ENCODE measurements around the gene C19orf38. TPM values are rescaled to one million over a fixed set of nuclear protein-coding genes. Genes with fewer than 3 reads are reported as not detected.

Gene C19orf38
- total and polyA plus RNA-seq, 10 donors, result 10.2 to 48.1 (median 17.9) TPM

GRCh38 chr19:10895920-10896319 is 47.7 kb downstream of the C19orf38 start:
- WGBS, 5 donors, result 82 to 93% (median 91%) methylated on average over 12 of the region's 12 CpGs
- no peaks in the 10 kb centered on the region for H3K27me3 ChIP-seq (replicated peaks in 1 of 7)
- intact Hi-C loops (cut with DNase I; ENCODE audit: low total_unique reads), result no loop called here
- peak overlapping the region in 1 of 8 donors; percentile 50 for H3K27ac ChIP-seq
- peaks cover 6 to 37% (median 15%) of the 10 kb centered on the region in 6 donors for H3K4me1 ChIP-seq
- no peak for DNase-seq
- no peaks in the 10 kb centered on the region for H3K9me3 ChIP-seq
- peak in 1 of 3 donors; percentile 11 for TF ChIP-seq POLR2AphosphoS5 (IDR thresholded peaks at IDR 0.05)
- no peak for TF ChIP-seq POLR2A (IDR thresholded peaks at IDR 0.05)
- H3K4me3 ChIP-seq, result no peak overlapping the region
- H3K36me3 ChIP-seq, result peaks cover 0 to 5% (median 0%) of the 10 kb centered on the region in 6 donors

DNA sequence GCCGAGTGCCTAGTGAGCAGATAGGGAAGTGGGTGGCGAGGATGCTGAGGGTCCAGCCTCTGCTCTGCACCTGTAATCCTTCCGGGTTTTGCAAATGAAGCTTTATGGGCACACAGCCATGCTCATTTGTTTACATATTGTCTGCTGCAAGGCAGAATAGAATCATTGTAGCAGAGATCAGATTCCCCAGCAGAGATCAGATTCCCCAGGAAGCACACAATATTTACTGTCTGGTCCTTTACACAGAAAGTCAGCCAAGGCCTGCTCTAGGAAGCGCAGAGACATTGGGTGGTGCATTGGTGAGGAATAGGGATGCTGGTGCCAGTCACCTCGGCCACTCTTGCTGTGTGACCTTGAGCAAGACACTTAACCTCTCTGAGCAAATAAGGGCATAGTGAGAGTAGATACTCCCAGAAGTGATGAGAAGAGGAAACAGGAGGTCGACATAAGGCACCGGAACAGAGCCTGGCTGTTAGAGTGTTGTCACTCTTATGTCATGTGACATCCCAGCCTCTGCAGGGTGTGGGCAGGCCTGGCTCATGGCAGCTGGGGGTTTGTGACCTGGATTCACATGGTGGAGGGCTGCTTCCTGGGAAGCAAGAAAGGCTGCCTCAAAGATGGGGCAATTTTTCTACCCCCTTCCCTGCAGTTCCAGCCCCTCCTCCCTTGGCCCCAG is 48.8 kb downstream of the C19orf38 start:
- intact Hi-C loops (cut with DNase I; ENCODE audit: low total_unique reads), result no loop called here
- Histone ChIP-seq H3K4me3 (no peak overlapping the region), H3K27me3 (replicated peaks in 1 of 7) (no peaks in the 10 kb centered on the region), H3K9me3 (no peaks in the 10 kb centered on the region), H3K36me3 (peaks cover 0 to 5% (median 0%) of the 10 kb centered on the region in 6 donors), H3K4me1 (peaks cover 6 to 36% (median 15%) of the 10 kb centered on the region in 6 donors), H3K27ac (peak overlapping the region in 5 of 8 donors; percentile 6 to 60 (median 27))
- WGBS, 5 donors, result 47 to 58% (median 54%) methylated on average over 7 of the region's 7 CpGs
- no peak for DNase-seq
- TF ChIP-seq POLR2AphosphoS5 (IDR thresholded peaks at IDR 0.05), result peak in 2 of 3 donors; percentile 34 to 48
- TF ChIP-seq, protein P1, sequence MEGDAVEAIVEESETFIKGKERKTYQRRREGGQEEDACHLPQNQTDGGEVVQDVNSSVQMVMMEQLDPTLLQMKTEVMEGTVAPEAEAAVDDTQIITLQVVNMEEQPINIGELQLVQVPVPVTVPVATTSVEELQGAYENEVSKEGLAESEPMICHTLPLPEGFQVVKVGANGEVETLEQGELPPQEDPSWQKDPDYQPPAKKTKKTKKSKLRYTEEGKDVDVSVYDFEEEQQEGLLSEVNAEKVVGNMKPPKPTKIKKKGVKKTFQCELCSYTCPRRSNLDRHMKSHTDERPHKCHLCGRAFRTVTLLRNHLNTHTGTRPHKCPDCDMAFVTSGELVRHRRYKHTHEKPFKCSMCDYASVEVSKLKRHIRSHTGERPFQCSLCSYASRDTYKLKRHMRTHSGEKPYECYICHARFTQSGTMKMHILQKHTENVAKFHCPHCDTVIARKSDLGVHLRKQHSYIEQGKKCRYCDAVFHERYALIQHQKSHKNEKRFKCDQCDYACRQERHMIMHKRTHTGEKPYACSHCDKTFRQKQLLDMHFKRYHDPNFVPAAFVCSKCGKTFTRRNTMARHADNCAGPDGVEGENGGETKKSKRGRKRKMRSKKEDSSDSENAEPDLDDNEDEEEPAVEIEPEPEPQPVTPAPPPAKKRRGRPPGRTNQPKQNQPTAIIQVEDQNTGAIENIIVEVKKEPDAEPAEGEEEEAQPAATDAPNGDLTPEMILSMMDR (IDR thresholded peaks at IDR 0.05 in 8 of 11, conservative IDR thresholded peaks at IDR 0.05 in 3 of 11), result no peak
- TF ChIP-seq POLR2A (IDR thresholded peaks at IDR 0.05), result no peak

DNA sequence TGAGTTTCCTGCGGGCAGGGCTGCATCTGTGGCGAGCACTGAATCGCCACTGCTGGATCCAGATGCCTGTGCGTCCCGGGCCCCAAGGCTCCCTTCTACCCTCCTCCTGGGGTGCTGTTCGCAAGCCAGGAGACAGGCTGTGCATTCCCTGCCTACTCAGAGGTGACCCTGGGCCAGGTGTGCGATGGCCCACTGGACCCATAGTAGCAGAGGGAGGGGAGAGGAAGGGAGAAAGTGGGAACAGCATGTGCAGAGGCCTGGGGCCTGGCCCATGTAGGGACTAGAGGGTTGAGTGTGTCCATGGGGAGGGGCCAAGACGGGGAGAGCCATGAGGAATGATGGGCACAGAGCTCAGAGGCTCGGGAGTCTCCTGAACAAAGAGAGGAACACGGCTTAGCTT is 50.4 kb downstream of the C19orf38 start:
- Histone ChIP-seq H3K4me1 (peaks cover 6 to 36% (median 15%) of the 10 kb centered on the region in 6 donors), H3K36me3 (peaks cover 0 to 6% (median 0%) of the 10 kb centered on the region in 6 donors), H3K27me3 (replicated peaks in 1 of 7) (no peaks in the 10 kb centered on the region), H3K9me3 (peaks cover 0 to 10% (median 6%) of the 10 kb centered on the region in 8 donors), H3K27ac (no peak overlapping the region), H3K4me3 (no peak overlapping the region)
- intact Hi-C loops (cut with DNase I; ENCODE audit: low total_unique reads), result no loop called here
- TF ChIP-seq POLR2AphosphoS5 (IDR thresholded peaks at IDR 0.05), result no peak
- TF ChIP-seq, protein P1 (IDR thresholded peaks at IDR 0.05 in 8 of 11, conservative IDR thresholded peaks at IDR 0.05 in 3 of 11), result no peak
- no peak for TF ChIP-seq POLR2A (IDR thresholded peaks at IDR 0.05)
- no peak for DNase-seq
- 81 to 86% (median 83%) methylated on average over 10 of the region's 10 CpGs for WGBS, 5 donors

GRCh38 chr19:10899151-10899653 is 51.0 kb downstream of the C19orf38 start:
- H3K4me3 ChIP-seq, result no peak overlapping the region
- H3K27ac ChIP-seq, result peak overlapping the region in 1 of 8 donors; percentile 1
- intact Hi-C loops (cut with DNase I; ENCODE audit: low total_unique reads), result no loop called here

More at GRCh38 chr19:10899151-10899653, 51.0 kb downstream of the C19orf38 start:
- H3K36me3 ChIP-seq, result peaks cover 0 to 4% (median 0%) of the 10 kb centered on the region in 6 donors
- H3K27me3 ChIP-seq (replicated peaks in 1 of 7), result no peaks in the 10 kb centered on the region
- DNase-seq, result no peak
- peaks cover 0 to 10% (median 6%) of the 10 kb centered on the region in 8 donors for H3K9me3 ChIP-seq
- WGBS, 5 donors, result 81 to 93% (median 83%) methylated on average over 8 to 10 of the region's 10 CpGs
- TF ChIP-seq POLR2AphosphoS5 (IDR thresholded peaks at IDR 0.05) (no peak), POLR2A (IDR thresholded peaks at IDR 0.05) (no peak)
- TF ChIP-seq, protein P1 (IDR thresholded peaks at IDR 0.05 in 8 of 11, conservative IDR thresholded peaks at IDR 0.05 in 3 of 11), result no peak
- H3K4me1 ChIP-seq, result peaks cover 6 to 36% (median 15%) of the 10 kb centered on the region in 6 donors
